ENCODE results near the gene TMEM229B.

- TF ChIP-seq, protein P1, sequence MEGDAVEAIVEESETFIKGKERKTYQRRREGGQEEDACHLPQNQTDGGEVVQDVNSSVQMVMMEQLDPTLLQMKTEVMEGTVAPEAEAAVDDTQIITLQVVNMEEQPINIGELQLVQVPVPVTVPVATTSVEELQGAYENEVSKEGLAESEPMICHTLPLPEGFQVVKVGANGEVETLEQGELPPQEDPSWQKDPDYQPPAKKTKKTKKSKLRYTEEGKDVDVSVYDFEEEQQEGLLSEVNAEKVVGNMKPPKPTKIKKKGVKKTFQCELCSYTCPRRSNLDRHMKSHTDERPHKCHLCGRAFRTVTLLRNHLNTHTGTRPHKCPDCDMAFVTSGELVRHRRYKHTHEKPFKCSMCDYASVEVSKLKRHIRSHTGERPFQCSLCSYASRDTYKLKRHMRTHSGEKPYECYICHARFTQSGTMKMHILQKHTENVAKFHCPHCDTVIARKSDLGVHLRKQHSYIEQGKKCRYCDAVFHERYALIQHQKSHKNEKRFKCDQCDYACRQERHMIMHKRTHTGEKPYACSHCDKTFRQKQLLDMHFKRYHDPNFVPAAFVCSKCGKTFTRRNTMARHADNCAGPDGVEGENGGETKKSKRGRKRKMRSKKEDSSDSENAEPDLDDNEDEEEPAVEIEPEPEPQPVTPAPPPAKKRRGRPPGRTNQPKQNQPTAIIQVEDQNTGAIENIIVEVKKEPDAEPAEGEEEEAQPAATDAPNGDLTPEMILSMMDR (conservative IDR thresholded peaks at IDR 0.05; ENCODE audit: low read length): no peak
- no peak for TF ChIP-seq EZH2phosphoT487 (IDR thresholded peaks at IDR 0.05; ENCODE audit: borderline replicate concordance)
Observed at GRCh38 chr14:67497716-67498115, 9.2 kb upstream of the TMEM229B start.

Measured in Loucy (cell line).